GM06990 (cell line): ENCODE measurements around the gene KLF16.

Experiments used
- DNase-seq: peaks from one replicate; pipeline ENCODE4 v3.0.0-alpha.2; 2011; ENCODE audit not compliant: insufficient read length; ENCODE audit errors: extremely low read depth
- H3K27me3 ChIP-seq: replicated peaks from 2 replicates; pipeline ENCODE4 v1.6.0; 2011; ENCODE audit warnings: low read length; ENCODE audit not compliant: control insufficient read depth, insufficient read depth
- H3K36me3 ChIP-seq: 2 replicates; pipeline ENCODE4 v1.5.1; 2011; ENCODE audit warnings: low read length; ENCODE audit not compliant: control insufficient read depth, insufficient read depth
- H3K4me3 ChIP-seq: replicated peaks from 2 replicates; pipeline ENCODE4 v1.5.1; 2011; ENCODE audit warnings: low read depth, mild to moderate bottlenecking, control low read depth, low read length
- TF ChIP-seq, protein P1 (sequence below): IDR thresholded peaks from 2 replicates; pipeline ENCODE4 v1.5.1; 2011; ENCODE audit warnings: low read length, control low read depth, mild to moderate bottlenecking, inconsistent platforms; ENCODE audit not compliant: insufficient read depth, poor library complexity, severe bottlenecking

Gene KLF16

DNA sequence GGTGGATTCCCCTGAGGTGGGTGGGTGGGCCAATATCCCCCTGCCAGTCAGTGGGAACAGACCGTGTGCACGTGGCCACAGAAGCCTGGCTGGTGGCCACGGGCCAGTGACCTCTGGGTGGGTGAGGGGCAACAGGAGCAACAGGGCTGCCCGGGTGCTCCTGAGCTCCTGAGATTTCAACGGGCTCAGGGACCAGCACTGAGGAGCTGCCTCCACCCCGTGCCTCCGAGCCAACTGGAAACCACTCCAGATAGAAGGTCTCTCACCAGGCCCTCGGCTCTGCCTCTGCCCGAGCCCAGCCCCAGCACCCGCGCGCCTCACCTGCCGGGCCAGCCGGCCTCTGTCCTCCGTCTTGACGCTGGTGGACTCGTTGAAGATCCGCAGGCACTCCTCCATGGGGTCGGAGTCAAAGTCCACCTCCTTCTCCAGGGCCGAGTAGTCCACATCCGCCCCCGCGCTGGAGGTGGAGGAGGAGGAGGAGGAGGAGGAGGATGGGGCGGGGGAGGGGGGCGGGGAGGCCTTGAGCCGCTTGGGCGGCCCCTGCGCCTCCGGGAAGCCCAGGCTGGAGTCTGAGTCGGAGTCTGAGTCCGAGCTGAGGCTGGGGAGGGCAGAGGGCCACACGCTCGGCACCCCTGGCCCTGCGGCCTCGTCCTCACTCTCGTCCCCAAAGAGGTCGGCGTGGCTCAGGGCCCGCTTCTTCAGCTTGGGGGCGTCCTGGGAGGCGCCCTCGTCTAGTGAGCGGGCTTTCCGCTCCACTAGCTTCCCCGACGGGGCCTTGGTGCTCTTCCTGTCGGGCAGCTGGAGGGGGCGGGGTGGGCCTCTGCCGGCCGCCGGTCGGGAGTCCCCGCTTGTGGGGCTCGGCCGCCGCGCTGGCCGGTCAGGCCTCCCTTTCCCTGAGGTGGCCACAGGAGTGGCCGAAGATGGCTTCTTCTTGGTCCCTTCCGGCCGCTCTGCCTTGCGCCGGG is 36.5 kb downstream of the KLF16 start:
- Histone ChIP-seq H3K36me3 (peaks cover 23% of the 10 kb centered on the region), H3K4me3 (no peak overlapping the region), H3K27me3 (no peaks in the 10 kb centered on the region)
- DNase-seq: no peak
- TF ChIP-seq, protein P1, sequence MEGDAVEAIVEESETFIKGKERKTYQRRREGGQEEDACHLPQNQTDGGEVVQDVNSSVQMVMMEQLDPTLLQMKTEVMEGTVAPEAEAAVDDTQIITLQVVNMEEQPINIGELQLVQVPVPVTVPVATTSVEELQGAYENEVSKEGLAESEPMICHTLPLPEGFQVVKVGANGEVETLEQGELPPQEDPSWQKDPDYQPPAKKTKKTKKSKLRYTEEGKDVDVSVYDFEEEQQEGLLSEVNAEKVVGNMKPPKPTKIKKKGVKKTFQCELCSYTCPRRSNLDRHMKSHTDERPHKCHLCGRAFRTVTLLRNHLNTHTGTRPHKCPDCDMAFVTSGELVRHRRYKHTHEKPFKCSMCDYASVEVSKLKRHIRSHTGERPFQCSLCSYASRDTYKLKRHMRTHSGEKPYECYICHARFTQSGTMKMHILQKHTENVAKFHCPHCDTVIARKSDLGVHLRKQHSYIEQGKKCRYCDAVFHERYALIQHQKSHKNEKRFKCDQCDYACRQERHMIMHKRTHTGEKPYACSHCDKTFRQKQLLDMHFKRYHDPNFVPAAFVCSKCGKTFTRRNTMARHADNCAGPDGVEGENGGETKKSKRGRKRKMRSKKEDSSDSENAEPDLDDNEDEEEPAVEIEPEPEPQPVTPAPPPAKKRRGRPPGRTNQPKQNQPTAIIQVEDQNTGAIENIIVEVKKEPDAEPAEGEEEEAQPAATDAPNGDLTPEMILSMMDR: no peak

DNA sequence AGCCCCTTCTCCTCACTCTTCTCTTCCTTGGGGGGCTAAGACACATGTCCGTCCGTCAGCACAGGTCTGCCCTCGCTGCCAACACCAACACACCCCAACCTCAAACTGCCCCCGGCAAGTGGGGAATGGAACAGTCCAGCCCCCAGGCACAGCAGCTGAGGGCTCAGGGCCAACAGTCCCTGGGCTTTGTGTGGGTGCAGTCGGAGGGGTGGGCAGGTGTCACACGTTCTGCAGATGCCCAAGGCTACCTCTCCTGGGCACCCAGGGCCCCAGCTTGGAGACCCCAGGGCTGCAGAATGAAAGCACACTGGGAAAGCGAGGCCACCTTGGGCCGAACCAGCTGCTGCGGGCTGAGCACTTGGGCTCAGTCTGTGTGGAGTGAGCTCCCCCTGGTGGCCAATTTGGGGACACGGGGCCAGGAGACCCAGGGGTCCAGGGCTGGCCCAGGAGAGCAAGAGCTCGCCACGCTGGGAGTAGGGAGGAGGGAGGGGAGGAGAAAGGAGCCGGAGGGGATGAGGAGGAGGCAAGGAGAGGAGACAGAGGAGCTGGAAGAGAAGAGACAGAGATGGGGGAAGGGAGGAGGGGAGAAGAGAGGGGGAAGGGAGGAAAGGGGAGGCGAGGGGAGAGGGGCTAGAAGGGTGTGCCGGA is 37.3 kb downstream of the KLF16 start:
- H3K36me3 ChIP-seq: peaks cover 26% of the 10 kb centered on the region
- no peak overlapping the region for H3K4me3 ChIP-seq
- DNase-seq: peak; percentile 54
- TF ChIP-seq, protein P1: peak; percentile 97
- H3K27me3 ChIP-seq: no peaks in the 10 kb centered on the region

DNA sequence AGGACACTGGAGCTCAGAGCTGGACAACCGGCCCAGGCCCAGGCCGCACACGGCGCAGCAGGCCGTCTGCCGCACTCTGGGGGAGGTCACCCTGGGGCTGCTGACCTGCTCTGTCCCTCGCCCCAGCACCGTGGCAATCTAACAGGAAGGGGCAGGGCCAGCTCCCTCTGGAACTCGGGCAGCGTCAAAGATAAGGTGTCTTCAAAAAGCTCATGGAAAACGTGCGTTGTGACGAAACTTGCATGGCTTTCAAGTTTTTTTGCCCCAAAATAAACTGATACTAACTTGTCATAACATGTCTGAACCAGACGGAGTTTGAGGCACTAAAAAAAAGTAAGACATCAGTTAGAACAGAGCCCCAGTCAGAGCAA is 39.1 kb downstream of the KLF16 start:
- Histone ChIP-seq H3K4me3 (no peak overlapping the region), H3K27me3 (no peaks in the 10 kb centered on the region), H3K36me3 (peaks cover 30% of the 10 kb centered on the region)
- TF ChIP-seq, protein P1: no peak
- no peak for DNase-seq

DNA sequence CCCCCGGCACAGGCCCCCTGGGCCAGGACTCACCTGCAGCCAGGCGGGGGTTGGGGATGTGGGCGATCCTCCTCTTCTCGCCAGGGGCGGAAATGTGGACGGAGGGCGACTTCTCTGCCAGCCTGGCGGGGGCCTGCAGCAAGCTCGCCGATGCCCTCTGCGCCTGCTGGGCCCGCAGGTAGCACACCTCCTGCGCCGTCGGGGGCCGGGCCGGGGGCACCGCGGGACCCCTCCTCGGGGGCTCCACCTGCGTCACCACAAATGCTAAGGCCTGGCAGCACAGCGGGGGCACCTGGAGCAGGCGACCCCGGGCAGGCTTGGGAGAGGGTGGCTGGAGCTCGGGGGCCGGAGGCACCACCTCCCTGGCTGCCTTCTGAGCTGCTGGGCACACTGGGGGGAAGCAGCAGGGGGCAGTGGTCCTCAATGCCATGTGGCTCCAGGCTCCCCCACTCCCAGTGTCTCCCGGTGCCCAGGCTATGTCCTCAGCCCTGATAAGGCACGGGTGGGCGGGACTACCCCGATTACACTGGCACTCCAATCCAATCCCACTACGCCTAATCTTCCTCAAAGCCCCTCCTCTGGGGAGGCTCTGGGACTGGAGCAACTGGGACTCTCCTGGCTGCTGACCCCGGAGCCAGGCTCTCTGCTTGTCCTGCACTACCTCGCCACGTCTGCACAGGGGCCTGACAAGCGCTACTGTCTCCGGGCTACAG is 39.7 kb downstream of the KLF16 start:
- Histone ChIP-seq H3K27me3 (no peaks in the 10 kb centered on the region), H3K36me3 (peaks cover 29% of the 10 kb centered on the region), H3K4me3 (no peak overlapping the region)
- TF ChIP-seq, protein P1: no peak
- DNase-seq: no peak

DNA sequence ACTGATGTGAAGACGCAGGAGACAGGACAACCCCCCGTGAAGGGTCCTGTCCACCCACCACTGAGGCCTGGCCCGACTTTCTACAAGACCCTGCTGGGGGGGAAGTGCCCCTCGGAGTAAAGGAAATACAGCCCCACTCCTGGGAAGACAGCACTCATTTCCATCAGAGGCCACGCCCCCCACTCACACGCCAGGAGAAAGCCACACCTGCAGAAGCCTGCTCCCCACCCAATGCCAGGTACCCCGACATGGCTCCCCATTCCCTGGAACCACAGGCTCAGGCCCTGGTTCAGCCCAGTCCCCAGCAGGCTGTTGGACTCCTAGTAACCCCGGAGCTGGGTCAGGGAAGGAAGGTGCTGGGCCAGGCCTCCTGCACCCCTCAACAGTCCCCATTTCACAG is 40.4 kb downstream of the KLF16 start:
- no peak for DNase-seq
- TF ChIP-seq, protein P1: no peak
- Histone ChIP-seq H3K36me3 (peaks cover 33% of the 10 kb centered on the region), H3K27me3 (no peaks in the 10 kb centered on the region), H3K4me3 (no peak overlapping the region)
